Stimulated activated CD8-positive, alpha-beta memory T cell treated with anti-CD3 and anti-CD28 coated beads, Interleukin-4, amount 100 ng/mL, for 24 hours (primary cell): ENCODE results near the gene PTEN.
"Not testable (repeated sequence)": the region's sequence is repeated elsewhere in the genome, so short reads cannot be mapped to it uniquely, and the experiment has no call there.

Experiments
- DNase-seq: peaks from one replicate; pipeline ENCODE4 v3.0.0-alpha.2; 2020; ENCODE audit warnings: low read depth

The PTEN gene

GRCh38 chr10:87872828-87873227 lies 9.4 kb downstream of the PTEN start:
- no peak for DNase-seq

- no peak for DNase-seq
These were observed 10.2 kb downstream of the PTEN start for GRCh38 chr10:87873656-87874055.

- no peak for DNase-seq
These were observed 12.6 kb downstream of the PTEN start for GRCh38 chr10:87875929-87876571.

- no peak for DNase-seq
These were observed 15.4 kb downstream of the PTEN start for GRCh38 chr10:87878664-87879459.

GRCh38 chr10:87880336-87880735 lies 16.9 kb downstream of the PTEN start:
- DNase-seq, result no peak

GRCh38 chr10:87881373-87882059 lies 18.1 kb downstream of the PTEN start:
- DNase-seq, result not testable (repeated sequence)

- no peak for DNase-seq
These were observed 19.3 kb downstream of the PTEN start for GRCh38 chr10:87882555-87883294.

- DNase-seq, result no peak
These were observed 23.2 kb downstream of the PTEN start for GRCh38 chr10:87886635-87887034.

- DNase-seq, result no peak
These were observed 23.7 kb downstream of the PTEN start for GRCh38 chr10:87887146-87887545.

GRCh38 chr10:87887548-87888289 lies 24.3 kb downstream of the PTEN start:
- DNase-seq, result no peak

- no peak for DNase-seq
These were observed 32.0 kb downstream of the PTEN start for GRCh38 chr10:87895430-87895829.

GRCh38 chr10:87896216-87896615 lies 32.8 kb downstream of the PTEN start:
- DNase-seq, result no peak

- DNase-seq, result not testable (repeated sequence)
These were observed 34.5 kb downstream of the PTEN start for GRCh38 chr10:87897957-87898356.

GRCh38 chr10:87903396-87903795 lies 40.0 kb downstream of the PTEN start:
- DNase-seq, result not testable (repeated sequence)

GRCh38 chr10:87913156-87913921 lies 49.9 kb downstream of the PTEN start:
- DNase-seq, result no peak

- DNase-seq, result no peak
These were observed 52.0 kb downstream of the PTEN start for GRCh38 chr10:87915406-87915805.

- DNase-seq, result no peak
These were observed 52.6 kb downstream of the PTEN start for GRCh38 chr10:87915989-87916388.

- no peak for DNase-seq
These were observed 53.1 kb downstream of the PTEN start for GRCh38 chr10:87916515-87916914.

- no peak for DNase-seq
These were observed 54.9 kb downstream of the PTEN start for GRCh38 chr10:87918254-87918859.

- no peak for DNase-seq
These were observed 57.1 kb downstream of the PTEN start for GRCh38 chr10:87920538-87920937.
